HepG2 (cell line): ENCODE results near the gene CDK5RAP1. TPM values are rescaled to one million over a fixed set of nuclear protein-coding genes. Genes with fewer than 3 reads are reported as not detected.

Experiments used
- CBX1 ChIP-seq: IDR thresholded peaks from one replicate; pipeline ENCODE4 v1.6.1; 2016; ENCODE audit warnings: antibody characterized with exemption, low read depth
- CCDC6 ChIP-seq: sonication (generic); formaldehyde crosslinking; IDR thresholded peaks from 2 replicates; pipeline ENCODE4 v1.8.1; 2022; ENCODE audit warnings: mild to moderate bottlenecking, missing genetic modification reagents, moderate library complexity
- CENPX ChIP-seq: sonication (generic); formaldehyde crosslinking; IDR thresholded peaks from 2 replicates; pipeline ENCODE4 v1.9.0; 2021; ENCODE audit warnings: mild to moderate bottlenecking, missing genetic modification reagents, moderate library complexity
- SP4 ChIP-seq: sonication (generic); formaldehyde crosslinking; IDR thresholded peaks from 2 replicates; pipeline ENCODE4 v1.8.1; 2023; ENCODE audit warnings: mild to moderate bottlenecking, missing genetic modification reagents
- TOPORS ChIP-seq: sonication (generic); formaldehyde crosslinking; IDR thresholded peaks from 2 replicates; pipeline ENCODE4 v1.8.0; 2023; ENCODE audit warnings: mild to moderate bottlenecking, missing genetic modification reagents
- ZNF230 ChIP-seq: sonication (generic); formaldehyde crosslinking; IDR thresholded peaks from 2 replicates; pipeline ENCODE4 v1.4.0; 2020; ENCODE audit warnings: mild to moderate bottlenecking, missing genetic modification reagents
- ZNF331 ChIP-seq: sonication (generic); formaldehyde crosslinking; IDR thresholded peaks from 2 replicates; pipeline ENCODE4 v1.4.0; 2020; ENCODE audit warnings: missing genetic modification reagents
- ZNF703 ChIP-seq: sonication (generic); formaldehyde crosslinking; IDR thresholded peaks from 2 replicates; pipeline ENCODE4 v1.5.1; 2020; ENCODE audit warnings: missing genetic modification reagents, mild to moderate bottlenecking, moderate library complexity, borderline replicate concordance
- polyA plus RNA-seq, 8 experiments: library from polyadenylated mRNA; depleted of rRNA in 3 of 8; stranded (reverse) in 7 of 8; unstranded in 1 of 8; fragments of >200 nt; fragmentation: Illumina TruSeq in 4 of 8; extraction: Trizol in 4 of 8; gene quantifications; 2 replicates each; pipeline versions ENCODE4 v1.2.1 to v1.2.3, GENCODE V29; 2011 to 2016; ENCODE audit warnings: low read depth in 4 of 8, missing spikeins in 1 of 8, mixed read lengths in 1 of 8; ENCODE audit not compliant: insufficient read depth in 1 of 8
- total RNA-seq, 5 experiments: library from RNA; depleted of rRNA; stranded (reverse); fragments of >200 nt; fragmentation: Illumina TruSeq; extraction: Trizol; gene quantifications; 2 replicates each; pipeline ENCODE4 v1.2.3, GENCODE V29; 2016; ENCODE audit warnings: low read depth in 1 of 5
- TF ChIP-seq, protein P1 (sequence below): sonication (generic); formaldehyde crosslinking; IDR thresholded peaks from 2 replicates; pipeline ENCODE4 v1.4.0; 2020; ENCODE audit warnings: missing genetic modification reagents, mild to moderate bottlenecking, borderline replicate concordance
- TF ChIP-seq, protein P2 (sequence below): sonication (generic); formaldehyde crosslinking; IDR thresholded peaks from 2 replicates; pipeline ENCODE4 v1.4.0; 2020; ENCODE audit warnings: mild to moderate bottlenecking, missing genetic modification reagents
- TF ChIP-seq, protein P3 (sequence below): sonication (generic); formaldehyde crosslinking; IDR thresholded peaks from 2 replicates; pipeline ENCODE4 v1.5.1; 2020; ENCODE audit warnings: mild to moderate bottlenecking, missing genetic modification reagents, moderate library complexity
- TF ChIP-seq, protein P4 (sequence below): sonication (generic); formaldehyde crosslinking; IDR thresholded peaks from 2 replicates; pipeline ENCODE4 v1.4.0; 2020; ENCODE audit warnings: mild to moderate bottlenecking, missing genetic modification reagents
- TF ChIP-seq, protein P5 (sequence below): sonication (generic); formaldehyde crosslinking; IDR thresholded peaks from 2 replicates; pipeline ENCODE4 v1.5.1; 2020; ENCODE audit warnings: mild to moderate bottlenecking, moderate library complexity, missing genetic modification reagents

The CDK5RAP1 gene
- total and polyA plus RNA-seq, 2 of the 13 experiments (the other 11 are each of a cell fraction or from before 2014, with no cell fraction given), result 53.6 to 98.2 TPM

DNA sequence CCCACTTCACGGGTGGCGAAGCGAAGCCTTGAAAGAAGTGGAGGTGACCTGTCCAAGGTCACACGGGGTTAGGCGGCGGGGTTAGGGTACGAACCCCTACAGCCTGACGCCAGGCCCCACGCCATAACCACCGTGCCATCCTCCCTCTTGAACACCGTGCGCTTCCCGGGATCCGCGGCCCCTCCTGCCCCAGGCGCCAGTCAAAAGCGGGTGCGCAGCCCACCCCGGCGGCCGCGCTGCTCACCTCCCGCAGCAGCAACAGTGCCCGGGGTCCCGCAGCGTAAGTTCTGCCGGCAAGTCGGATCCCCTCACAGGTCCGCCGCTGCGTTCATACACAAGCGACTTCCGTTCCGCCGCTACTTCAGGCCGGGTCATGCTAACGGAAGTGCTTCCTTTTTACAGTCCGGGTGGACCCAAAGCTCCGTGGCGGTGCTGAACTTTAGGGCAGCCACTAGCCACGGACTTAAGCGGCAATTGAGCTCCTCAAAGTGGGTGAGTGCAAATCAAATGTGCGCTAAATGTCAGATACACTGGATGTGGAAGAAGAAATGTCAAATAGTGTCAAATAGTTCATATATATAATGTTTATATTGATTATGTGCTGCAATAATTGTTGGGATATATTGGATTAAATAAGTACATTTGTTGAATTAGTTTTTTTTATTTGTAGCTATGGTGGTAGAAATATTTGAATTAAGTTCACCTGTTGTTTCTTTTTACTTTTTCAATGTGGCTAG is at the start of gene CDK5RAP1 (continued):
- TF ChIP-seq, protein P1, sequence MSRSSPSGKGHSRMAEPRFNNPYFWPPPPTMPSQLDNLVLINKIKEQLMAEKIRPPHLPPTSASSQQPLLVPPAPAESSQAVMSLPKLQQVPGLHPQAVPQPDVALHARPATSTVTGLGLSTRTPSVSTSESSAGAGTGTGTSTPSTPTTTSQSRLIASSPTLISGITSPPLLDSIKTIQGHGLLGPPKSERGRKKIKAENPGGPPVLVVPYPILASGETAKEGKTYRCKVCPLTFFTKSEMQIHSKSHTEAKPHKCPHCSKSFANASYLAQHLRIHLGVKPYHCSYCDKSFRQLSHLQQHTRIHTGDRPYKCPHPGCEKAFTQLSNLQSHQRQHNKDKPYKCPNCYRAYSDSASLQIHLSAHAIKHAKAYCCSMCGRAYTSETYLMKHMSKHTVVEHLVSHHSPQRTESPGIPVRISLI, result peak; percentile 77; the same call in 1 of the 2 replicates
- peak; percentile 94; the same call in 1 of the 2 replicates for TF ChIP-seq ZNF230 (CRISPR knock-in tag)
- TF ChIP-seq CCDC6 (CRISPR knock-in tag), result peak; percentile 77; the same call in 1 of the 2 replicates
- TF ChIP-seq TOPORS, result peak; percentile 97
- TF ChIP-seq, protein P2, sequence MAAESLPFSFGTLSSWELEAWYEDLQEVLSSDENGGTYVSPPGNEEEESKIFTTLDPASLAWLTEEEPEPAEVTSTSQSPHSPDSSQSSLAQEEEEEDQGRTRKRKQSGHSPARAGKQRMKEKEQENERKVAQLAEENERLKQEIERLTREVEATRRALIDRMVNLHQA (CRISPR knock-in tag), result peak; percentile 94
- TF ChIP-seq, protein P3, sequence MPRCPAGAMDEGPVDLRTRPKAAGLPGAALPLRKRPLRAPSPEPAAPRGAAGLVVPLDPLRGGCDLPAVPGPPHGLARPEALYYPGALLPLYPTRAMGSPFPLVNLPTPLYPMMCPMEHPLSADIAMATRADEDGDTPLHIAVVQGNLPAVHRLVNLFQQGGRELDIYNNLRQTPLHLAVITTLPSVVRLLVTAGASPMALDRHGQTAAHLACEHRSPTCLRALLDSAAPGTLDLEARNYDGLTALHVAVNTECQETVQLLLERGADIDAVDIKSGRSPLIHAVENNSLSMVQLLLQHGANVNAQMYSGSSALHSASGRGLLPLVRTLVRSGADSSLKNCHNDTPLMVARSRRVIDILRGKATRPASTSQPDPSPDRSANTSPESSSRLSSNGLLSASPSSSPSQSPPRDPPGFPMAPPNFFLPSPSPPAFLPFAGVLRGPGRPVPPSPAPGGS (CRISPR knock-in tag), result peak; percentile 87
- peak; percentile 100 for TF ChIP-seq CBX1
- TF ChIP-seq, protein P4, sequence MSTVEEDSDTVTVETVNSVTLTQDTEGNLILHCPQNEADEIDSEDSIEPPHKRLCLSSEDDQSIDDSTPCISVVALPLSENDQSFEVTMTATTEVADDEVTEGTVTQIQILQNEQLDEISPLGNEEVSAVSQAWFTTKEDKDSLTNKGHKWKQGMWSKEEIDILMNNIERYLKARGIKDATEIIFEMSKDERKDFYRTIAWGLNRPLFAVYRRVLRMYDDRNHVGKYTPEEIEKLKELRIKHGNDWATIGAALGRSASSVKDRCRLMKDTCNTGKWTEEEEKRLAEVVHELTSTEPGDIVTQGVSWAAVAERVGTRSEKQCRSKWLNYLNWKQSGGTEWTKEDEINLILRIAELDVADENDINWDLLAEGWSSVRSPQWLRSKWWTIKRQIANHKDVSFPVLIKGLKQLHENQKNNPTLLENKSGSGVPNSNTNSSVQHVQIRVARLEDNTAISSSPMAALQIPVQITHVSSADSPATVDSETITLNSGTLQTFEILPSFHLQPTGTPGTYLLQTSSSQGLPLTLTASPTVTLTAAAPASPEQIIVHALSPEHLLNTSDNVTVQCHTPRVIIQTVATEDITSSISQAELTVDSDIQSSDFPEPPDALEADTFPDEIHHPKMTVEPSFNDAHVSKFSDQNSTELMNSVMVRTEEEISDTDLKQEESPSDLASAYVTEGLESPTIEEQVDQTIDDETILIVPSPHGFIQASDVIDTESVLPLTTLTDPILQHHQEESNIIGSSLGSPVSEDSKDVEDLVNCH (CRISPR knock-in tag), result no peak
- TF ChIP-seq, protein P5, sequence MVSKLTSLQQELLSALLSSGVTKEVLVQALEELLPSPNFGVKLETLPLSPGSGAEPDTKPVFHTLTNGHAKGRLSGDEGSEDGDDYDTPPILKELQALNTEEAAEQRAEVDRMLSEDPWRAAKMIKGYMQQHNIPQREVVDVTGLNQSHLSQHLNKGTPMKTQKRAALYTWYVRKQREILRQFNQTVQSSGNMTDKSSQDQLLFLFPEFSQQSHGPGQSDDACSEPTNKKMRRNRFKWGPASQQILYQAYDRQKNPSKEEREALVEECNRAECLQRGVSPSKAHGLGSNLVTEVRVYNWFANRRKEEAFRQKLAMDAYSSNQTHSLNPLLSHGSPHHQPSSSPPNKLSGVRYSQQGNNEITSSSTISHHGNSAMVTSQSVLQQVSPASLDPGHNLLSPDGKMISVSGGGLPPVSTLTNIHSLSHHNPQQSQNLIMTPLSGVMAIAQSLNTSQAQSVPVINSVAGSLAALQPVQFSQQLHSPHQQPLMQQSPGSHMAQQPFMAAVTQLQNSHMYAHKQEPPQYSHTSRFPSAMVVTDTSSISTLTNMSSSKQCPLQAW (CRISPR knock-in tag), result peak; percentile 97
- peak; percentile 99 for TF ChIP-seq ZNF331 (CRISPR knock-in tag)
- TF ChIP-seq SP4 (CRISPR knock-in tag), result peak; percentile 92
- no peak for TF ChIP-seq CENPX (CRISPR knock-in tag)
- TF ChIP-seq ZNF703 (CRISPR knock-in tag), result no peak
